HG02610 (cell line): Measurements from ENCODE around the gene DOCK11.
"Not testable (repeated sequence)": the region's sequence is repeated elsewhere in the genome, so short reads cannot be mapped to it uniquely, and the experiment has no call there.

Experiments used
- ATAC-seq: cut with Tn5 transposase; IDR thresholded peaks from one replicate; pipeline ENCODE4 v1.9.1; 2021; ENCODE audit warnings: mild to moderate bottlenecking, moderate library complexity; ENCODE audit not compliant: unreplicated experiment

The DOCK11 gene

DNA sequence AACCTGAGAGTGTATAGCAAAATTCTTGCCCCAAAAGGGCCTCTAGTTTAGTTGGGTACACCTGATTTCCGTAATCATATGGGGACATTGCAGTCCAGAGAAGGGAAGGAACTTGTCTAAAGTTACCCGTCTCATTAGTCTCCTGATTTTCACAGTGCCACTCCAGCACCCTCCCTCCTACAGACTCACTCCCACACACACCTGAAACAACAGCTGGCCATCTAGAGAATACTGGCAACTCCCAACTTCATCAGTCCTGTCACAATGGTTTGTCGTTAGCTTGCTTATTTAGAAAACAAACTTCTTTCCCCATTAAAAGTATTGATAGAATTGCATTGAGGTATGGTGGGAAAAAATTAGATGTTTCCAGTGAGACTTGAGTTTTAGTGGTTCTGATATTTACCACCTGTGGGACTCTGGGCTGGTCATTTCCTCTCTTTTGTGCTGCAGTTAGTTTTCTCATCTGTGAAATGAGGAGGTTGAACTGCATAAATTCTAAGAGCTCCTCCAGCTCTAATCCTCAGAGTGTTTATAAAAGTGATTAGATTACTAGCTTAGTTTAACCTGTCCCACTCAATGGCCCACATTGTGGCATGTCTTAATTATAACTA is 233.5 kb downstream of the DOCK11 start:
- no peak for ATAC-seq

DNA sequence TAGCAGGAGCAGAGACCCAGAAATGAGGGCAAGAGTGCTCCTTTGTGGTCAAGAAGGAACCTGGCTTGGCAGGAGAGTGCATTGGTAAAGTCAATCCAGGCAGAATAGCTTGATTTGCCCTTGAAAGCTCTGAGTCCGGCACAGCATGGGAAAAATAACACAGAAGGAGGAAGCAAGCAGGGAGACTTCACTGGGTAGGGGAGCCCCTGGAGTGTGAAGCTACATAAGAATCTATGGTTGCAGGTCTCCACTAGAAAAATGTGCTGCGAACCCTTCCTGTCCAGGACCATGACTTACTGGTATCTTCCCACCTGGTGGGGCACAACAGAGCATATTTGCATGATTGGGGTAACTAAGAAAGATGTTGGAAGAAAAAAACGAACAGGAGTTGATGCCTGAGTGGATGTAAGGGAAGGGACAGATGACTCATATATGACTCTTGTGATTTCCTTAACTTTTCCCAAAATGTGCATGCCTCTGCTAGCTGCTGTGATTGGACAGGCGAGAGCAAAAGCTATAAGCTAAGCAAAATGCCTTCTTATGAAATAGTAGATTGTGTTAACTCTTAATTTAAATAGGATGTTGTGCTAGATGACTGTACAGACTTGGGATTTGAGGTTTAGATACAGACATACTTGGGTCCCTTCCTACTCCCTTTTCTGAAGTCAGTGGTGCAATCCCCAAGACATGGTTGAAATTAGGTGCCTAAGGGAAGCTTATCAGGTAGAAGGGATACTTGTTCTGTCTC is 235.1 kb downstream of the DOCK11 start:
- ATAC-seq: no peak

DNA sequence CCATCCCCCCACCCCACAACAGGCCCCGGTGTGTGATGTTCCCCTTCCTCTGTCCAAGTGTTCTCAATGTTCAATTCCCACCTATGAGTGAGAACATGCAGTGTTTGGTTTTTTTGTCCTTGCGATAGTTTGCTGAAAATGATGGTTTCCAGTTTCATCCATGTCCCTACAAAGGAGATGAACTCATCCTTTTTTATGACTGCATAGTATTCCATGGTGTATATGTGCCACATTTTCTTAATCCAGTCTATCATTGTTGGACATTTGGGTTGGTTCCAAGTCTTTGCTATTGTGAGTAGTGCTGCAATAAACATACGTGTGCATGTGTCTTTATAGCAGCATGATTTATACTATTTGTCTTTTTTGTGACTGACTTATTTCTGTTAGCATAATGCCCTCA is 236.9 kb downstream of the DOCK11 start:
- not testable (repeated sequence) for ATAC-seq

DNA sequence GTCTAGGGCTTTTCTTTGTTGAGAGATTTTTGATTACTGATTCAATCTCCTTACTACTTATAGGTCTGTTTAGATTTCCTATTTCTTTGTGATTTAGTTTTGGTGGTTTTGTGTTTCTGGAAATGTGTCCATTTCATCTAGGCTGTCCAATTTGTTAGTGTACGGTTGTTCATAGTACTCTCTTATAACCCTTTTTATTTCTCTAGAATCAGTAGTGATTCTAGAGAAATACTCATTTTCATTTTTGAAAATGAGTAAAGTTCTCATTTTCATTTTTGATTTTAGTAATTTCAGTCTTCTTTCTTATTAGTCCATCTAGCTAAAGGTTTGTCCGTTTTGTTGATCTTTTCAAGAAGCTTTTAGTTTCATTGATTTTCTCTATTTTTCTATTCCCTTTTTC is 239.3 kb downstream of the DOCK11 start:
- peak; percentile 61 for ATAC-seq
